IMR-90 (cell line): Measurements from ENCODE around the gene GIT2. TPM values are rescaled to one million over a fixed set of nuclear protein-coding genes. Genes with fewer than 3 reads are reported as not detected.

Source experiments
- ATAC-seq: fragments of 200-7000 bp; cut with Tn5 transposase; 2 replicates; pipeline ENCODE4 v1.9.1; 2020; ENCODE audit warnings: low read depth, mild to moderate bottlenecking, moderate library complexity
- BruUV-seq: library from RNA; stranded (reverse); fragments of 400-500 nt; replicated peaks from 2 replicates; lab custom pipeline; 2021; lab: Mats Ljungman, UMichigan
- CTCF ChIA-PET: fragments of 300-600 bp; formaldehyde crosslinking; extraction: SDS; loops from one replicate; lab custom pipeline; 2021; ENCODE audit warnings: antibody characterized with exemption; lab: Yijun Ruan, JAX
- POLR2A ChIA-PET: fragments of 300-600 bp; sonication (Branson Sonifier 250); formaldehyde crosslinking; loops from one replicate; lab custom pipeline; 2022; ENCODE audit warnings: antibody characterized with exemption; ENCODE audit not compliant: unreplicated experiment; lab: Charles Lee
- DNase-seq: peaks from one replicate; pipeline ENCODE4 v3.0.0; 2013
- H2AFZ ChIP-seq: replicated peaks from 2 replicates; pipeline ENCODE3; 2013; ENCODE audit warnings: low read length, mild to moderate bottlenecking; ENCODE audit not compliant: poor library complexity
- H2AK5ac ChIP-seq: 2 replicates; pipeline ENCODE4 v1.6.1; 2013; ENCODE audit warnings: low read depth, low read length, inconsistent platforms
- H2AK9ac ChIP-seq: replicated peaks from 2 replicates; pipeline ENCODE3; 2013; ENCODE audit warnings: mild to moderate bottlenecking, low read depth, low read length, moderate library complexity; ENCODE audit not compliant: poor library complexity
- H2BK120ac ChIP-seq: 2 replicates; pipeline ENCODE4 v1.6.1; 2013; ENCODE audit warnings: low read depth, low read length, inconsistent platforms
- H2BK15ac ChIP-seq: 3 replicates; pipeline ENCODE4 v1.6.1; 2013; ENCODE audit warnings: low read depth, low read length, inconsistent platforms
- H2BK20ac ChIP-seq: 2 replicates; pipeline ENCODE4 v1.6.1; 2013; ENCODE audit warnings: low read depth, mild to moderate bottlenecking, inconsistent platforms, low read length, moderate library complexity
- H2BK5ac ChIP-seq: 2 replicates; pipeline ENCODE4 v1.6.1; 2013; ENCODE audit warnings: mild to moderate bottlenecking, low read depth, low read length, inconsistent platforms; ENCODE audit not compliant: poor library complexity, severe bottlenecking
- H3K14ac ChIP-seq: replicated peaks from 2 replicates; pipeline ENCODE4 v1.6.1; 2013; ENCODE audit warnings: low read depth, low read length, inconsistent platforms
- H3K18ac ChIP-seq: 2 replicates; pipeline ENCODE4 v1.6.1; 2013; ENCODE audit warnings: low read depth, low read length, control low read depth
- H3K23ac ChIP-seq: 2 replicates; pipeline ENCODE4 v1.6.1; 2013; ENCODE audit warnings: low read depth, low read length, inconsistent platforms
- H3K27ac ChIP-seq: 2 replicates; pipeline ENCODE4 v1.5.1; 2013; ENCODE audit warnings: mild to moderate bottlenecking, control low read depth, low read length; ENCODE audit not compliant: insufficient read depth
- H3K27me3 ChIP-seq: 2 replicates; pipeline ENCODE4 v1.6.1; 2013; ENCODE audit warnings: low read length; ENCODE audit not compliant: control insufficient read depth, insufficient read depth
- H3K36me3 ChIP-seq: 2 replicates; pipeline ENCODE4 v1.6.1; 2013; ENCODE audit warnings: low read length, mixed read lengths; ENCODE audit not compliant: control insufficient read depth, insufficient read depth
- H3K4ac ChIP-seq: 2 replicates; pipeline ENCODE4 v1.6.1; 2013; ENCODE audit warnings: low read depth, low read length, inconsistent platforms
- H3K4me1 ChIP-seq: 2 replicates; pipeline ENCODE4 v1.6.1; 2013; ENCODE audit warnings: low read length, mixed read lengths; ENCODE audit not compliant: control insufficient read depth, insufficient read depth
- H3K4me2 ChIP-seq: 2 replicates; pipeline ENCODE4 v1.6.1; 2013; ENCODE audit warnings: low read depth, mild to moderate bottlenecking, control low read depth, low read length, moderate library complexity
- H3K4me3 ChIP-seq: 2 replicates; pipeline ENCODE4 v1.5.1; 2013; ENCODE audit warnings: low read depth, mild to moderate bottlenecking, control low read depth, low read length, moderate library complexity; ENCODE audit not compliant: insufficient read depth
- H3K56ac ChIP-seq: 2 replicates; pipeline ENCODE4 v1.6.1; 2013; ENCODE audit warnings: low read length, inconsistent platforms; ENCODE audit not compliant: insufficient read depth; ENCODE audit errors: extremely low read depth
- H3K79me1 ChIP-seq, 2 experiments: 2 replicates each; pipeline ENCODE4 v1.6.1; 2013; ENCODE audit warnings: low read length in 2 of 2, inconsistent platforms in 1 of 2, low read depth in 1 of 2
- H3K9ac ChIP-seq: 2 replicates; pipeline ENCODE4 v1.6.1; 2013; ENCODE audit warnings: low read depth, low read length, control low read depth
- H3K9me1 ChIP-seq: 2 replicates; pipeline ENCODE4 v1.6.1; 2013; ENCODE audit warnings: low read length, inconsistent platforms; ENCODE audit not compliant: insufficient read depth
- H3K9me3 ChIP-seq: 2 replicates; pipeline ENCODE4 v1.6.1; 2013; ENCODE audit warnings: low read length; ENCODE audit not compliant: control insufficient read depth, insufficient read depth
- H4K20me1 ChIP-seq: 2 replicates; pipeline ENCODE4 v1.6.1; 2013; ENCODE audit warnings: low read length, inconsistent platforms; ENCODE audit not compliant: insufficient read depth
- H4K5ac ChIP-seq: 2 replicates; pipeline ENCODE4 v1.6.1; 2013; ENCODE audit warnings: mild to moderate bottlenecking, low read depth, low read length, control low read depth
- H4K8ac ChIP-seq, 2 experiments: 2 replicates each; pipeline ENCODE4 v1.6.1; 2013; ENCODE audit warnings: low read depth in 2 of 2, low read length in 2 of 2, control low read depth in 1 of 2, inconsistent platforms in 1 of 2
- H4K91ac ChIP-seq: 2 replicates; pipeline ENCODE4 v1.6.1; 2013; ENCODE audit warnings: low read depth, low read length, inconsistent platforms; ENCODE audit not compliant: insufficient read depth
- BHLHE40 ChIP-seq: fragments of 150-350 bp; IDR thresholded peaks from 2 replicates; pipeline ENCODE4 v1.6.1; 2016; ENCODE audit warnings: mild to moderate bottlenecking, low read depth, low read length
- CEBPB ChIP-seq: IDR thresholded peaks from 2 replicates; pipeline ENCODE4 v1.6.1; 2012; ENCODE audit warnings: low read depth, low read length, improper control_type of control experiment
- CHD1 ChIP-seq: IDR thresholded peaks from 2 replicates; pipeline ENCODE4 v1.6.1; 2012; ENCODE audit warnings: low read depth, low read length, improper control_type of control experiment
- FOS ChIP-seq: fragments of 150-350 bp; IDR thresholded peaks from 2 replicates; pipeline ENCODE4 v1.6.1; 2016; ENCODE audit warnings: low read depth, low read length
- MAFK ChIP-seq: IDR thresholded peaks from 2 replicates; pipeline ENCODE4 v1.6.1; 2012; ENCODE audit warnings: low read depth, low read length, improper control_type of control experiment
- NFE2L2 ChIP-seq: fragments of 150-350 bp; IDR thresholded peaks from 2 replicates; pipeline ENCODE4 v1.6.1; 2016; ENCODE audit warnings: low read depth, mild to moderate bottlenecking, low read length
- POLR2A ChIP-seq: IDR thresholded peaks from 2 replicates; pipeline ENCODE4 v1.6.1; 2012; ENCODE audit warnings: mild to moderate bottlenecking, low read depth, low read length
- RFX5 ChIP-seq: IDR thresholded peaks from 2 replicates; pipeline ENCODE4 v1.8.0; 2012; ENCODE audit warnings: low read depth, mild to moderate bottlenecking, low read length, moderate library complexity
- WGBS, 2 experiments: methylation state at CpG; one replicate each; pipeline versions ENCODE4 v1.1.5 to v1.1.7; 2013; ENCODE audit warnings: missing lambda C conversion rate in 2 of 2; ENCODE audit not compliant: insufficient read length in 1 of 2; ENCODE audit errors: extremely low coverage in 2 of 2; 5-methylcytosine and 5-hydroxymethylcytosine counted together
- dilution Hi-C: fragments of 300-500 bp; cut with HindIII; formaldehyde crosslinking; loops from one replicate; pipeline ENCODE4 v1.14.3; 2018; ENCODE audit warnings: low sequenced_read_pairs; ENCODE audit not compliant: unreplicated experiment
- in situ Hi-C: fragments of 300-500 bp; cut with MboI; formaldehyde crosslinking; loops from 3 replicates; pipeline ENCODE4 v1.14.3; 2019; ENCODE audit warnings: low sequenced_read_pairs, inconsistent platforms, mixed read lengths
- intact Hi-C: fragments of 100-400 bp; cut with micrococcal nuclease; formaldehyde crosslinking; loops from 2 replicates; pipeline ENCODE4 v1.10.0; 2022
- polyA plus RNA-seq, 3 experiments: library from polyadenylated mRNA; depleted of rRNA; stranded (reverse); fragments of >200 nt; gene quantifications; 2 replicates each; pipeline ENCODE4 v1.2.3, GENCODE V29; 2012; ENCODE audit warnings: low replicate concordance in 1 of 3
- total RNA-seq: library from RNA; depleted of rRNA; stranded (reverse); fragments of >200 nt; gene quantifications from 2 replicates; pipeline ENCODE4 v1.2.3, GENCODE V29; 2012
- TF ChIP-seq, protein P1 (sequence below): conservative IDR thresholded peaks from 2 replicates; pipeline ENCODE4 v1.5.1; 2012; ENCODE audit warnings: mild to moderate bottlenecking, low read depth, low read length, improper control_type of control experiment
- TF ChIP-seq, protein P2 (sequence below): fragments of 150-350 bp; IDR thresholded peaks from 2 replicates; pipeline ENCODE4 v1.6.1; 2016; ENCODE audit warnings: low read depth, mild to moderate bottlenecking, low read length, moderate library complexity, borderline replicate concordance
- TF ChIP-seq, protein P3 (sequence below): fragments of 150-350 bp; IDR thresholded peaks from 2 replicates; pipeline ENCODE4 v1.6.1; 2017; ENCODE audit warnings: mild to moderate bottlenecking, antibody characterized with exemption, low read length, low read depth

The GIT2 gene
- total and polyA plus RNA-seq, 2 of the 4 experiments (the other 2 are of a cell fraction) = 48.0 to 71.9 TPM

DNA sequence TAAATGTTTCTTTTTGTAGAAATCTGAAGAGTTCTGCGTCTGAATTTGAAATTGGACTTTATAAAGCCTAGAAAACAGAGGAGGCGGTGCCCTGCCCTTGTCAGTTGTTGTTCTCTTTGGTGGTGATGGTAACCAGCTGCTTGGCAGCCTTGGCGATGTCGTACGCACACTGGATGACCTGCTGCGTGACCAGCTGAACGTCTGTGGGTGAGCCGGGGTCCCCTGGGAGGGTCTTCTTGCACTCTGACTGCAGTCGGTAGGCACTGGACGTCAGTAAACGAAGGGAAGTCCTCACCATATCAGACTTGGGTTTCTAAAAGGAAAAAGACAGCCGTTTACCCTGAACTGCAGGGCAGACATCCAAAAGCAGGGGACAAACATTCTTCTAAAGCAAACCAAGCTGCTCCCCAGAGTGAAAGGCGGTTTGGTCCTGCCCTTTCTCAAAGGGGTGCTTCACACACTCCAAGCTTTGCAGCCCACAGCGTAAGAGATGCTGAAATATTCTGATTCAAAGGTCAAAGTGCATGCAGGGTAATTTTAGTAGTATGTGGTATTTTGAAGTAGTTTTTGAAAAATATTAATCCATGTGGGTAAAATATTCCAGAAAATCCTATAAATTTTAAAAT lies 63.2 kb downstream of the GIT2 start:
- no peak overlapping the region for H3K27ac ChIP-seq
- H3K4me1 ChIP-seq = no peaks in the 10 kb centered on the region; the same call in 1 of the 2 replicates
- in situ Hi-C loops = no loop called here
- dilution Hi-C loops = no loop called here
- H2BK20ac ChIP-seq = no peak overlapping the region
- no peaks in the 10 kb centered on the region for H4K20me1 ChIP-seq
- no peak overlapping the region for H2AFZ ChIP-seq
- no peak overlapping the region for H3K4me3 ChIP-seq
- no peak overlapping the region for H4K5ac ChIP-seq
- no peaks in the 10 kb centered on the region for H3K9me1 ChIP-seq
- H3K23ac ChIP-seq = no peak overlapping the region
- TF ChIP-seq FOS (no peak), RFX5 (no peak), CEBPB (no peak), NFE2L2 (no peak), POLR2A (no peak), MAFK (no peak), BHLHE40 (no peak), CHD1 (no peak)
- TF ChIP-seq, protein P1, sequence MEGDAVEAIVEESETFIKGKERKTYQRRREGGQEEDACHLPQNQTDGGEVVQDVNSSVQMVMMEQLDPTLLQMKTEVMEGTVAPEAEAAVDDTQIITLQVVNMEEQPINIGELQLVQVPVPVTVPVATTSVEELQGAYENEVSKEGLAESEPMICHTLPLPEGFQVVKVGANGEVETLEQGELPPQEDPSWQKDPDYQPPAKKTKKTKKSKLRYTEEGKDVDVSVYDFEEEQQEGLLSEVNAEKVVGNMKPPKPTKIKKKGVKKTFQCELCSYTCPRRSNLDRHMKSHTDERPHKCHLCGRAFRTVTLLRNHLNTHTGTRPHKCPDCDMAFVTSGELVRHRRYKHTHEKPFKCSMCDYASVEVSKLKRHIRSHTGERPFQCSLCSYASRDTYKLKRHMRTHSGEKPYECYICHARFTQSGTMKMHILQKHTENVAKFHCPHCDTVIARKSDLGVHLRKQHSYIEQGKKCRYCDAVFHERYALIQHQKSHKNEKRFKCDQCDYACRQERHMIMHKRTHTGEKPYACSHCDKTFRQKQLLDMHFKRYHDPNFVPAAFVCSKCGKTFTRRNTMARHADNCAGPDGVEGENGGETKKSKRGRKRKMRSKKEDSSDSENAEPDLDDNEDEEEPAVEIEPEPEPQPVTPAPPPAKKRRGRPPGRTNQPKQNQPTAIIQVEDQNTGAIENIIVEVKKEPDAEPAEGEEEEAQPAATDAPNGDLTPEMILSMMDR = no peak
- TF ChIP-seq, protein P2, sequence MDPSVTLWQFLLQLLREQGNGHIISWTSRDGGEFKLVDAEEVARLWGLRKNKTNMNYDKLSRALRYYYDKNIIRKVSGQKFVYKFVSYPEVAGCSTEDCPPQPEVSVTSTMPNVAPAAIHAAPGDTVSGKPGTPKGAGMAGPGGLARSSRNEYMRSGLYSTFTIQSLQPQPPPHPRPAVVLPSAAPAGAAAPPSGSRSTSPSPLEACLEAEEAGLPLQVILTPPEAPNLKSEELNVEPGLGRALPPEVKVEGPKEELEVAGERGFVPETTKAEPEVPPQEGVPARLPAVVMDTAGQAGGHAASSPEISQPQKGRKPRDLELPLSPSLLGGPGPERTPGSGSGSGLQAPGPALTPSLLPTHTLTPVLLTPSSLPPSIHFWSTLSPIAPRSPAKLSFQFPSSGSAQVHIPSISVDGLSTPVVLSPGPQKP = no peak
- TF ChIP-seq, protein P3, sequence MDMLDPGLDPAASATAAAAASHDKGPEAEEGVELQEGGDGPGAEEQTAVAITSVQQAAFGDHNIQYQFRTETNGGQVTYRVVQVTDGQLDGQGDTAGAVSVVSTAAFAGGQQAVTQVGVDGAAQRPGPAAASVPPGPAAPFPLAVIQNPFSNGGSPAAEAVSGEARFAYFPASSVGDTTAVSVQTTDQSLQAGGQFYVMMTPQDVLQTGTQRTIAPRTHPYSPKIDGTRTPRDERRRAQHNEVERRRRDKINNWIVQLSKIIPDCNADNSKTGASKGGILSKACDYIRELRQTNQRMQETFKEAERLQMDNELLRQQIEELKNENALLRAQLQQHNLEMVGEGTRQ = no peak
- H3K27me3 ChIP-seq = no peaks in the 10 kb centered on the region
- H3K36me3 ChIP-seq = peaks cover 46% of the 10 kb centered on the region
- intact Hi-C loops = loop anchor here (5.0 kb wide), 1 partner anchor 64 kb away; the partner anchor contains the start of genes ANKRD13A and GIT2
- H2BK5ac ChIP-seq = no peak overlapping the region
- H2AK9ac ChIP-seq = no peak overlapping the region
- CTCF ChIA-PET = no interaction called here
- H2BK15ac ChIP-seq = no peak overlapping the region
- H2AK5ac ChIP-seq = no peak overlapping the region
- no peak overlapping the region for H3K9ac ChIP-seq
- H4K91ac ChIP-seq = no peak overlapping the region
- no peak overlapping the region for H4K8ac ChIP-seq
- no TSS peak for BruUV-seq
- H3K4ac ChIP-seq = no peak overlapping the region
- no peak overlapping the region for H3K14ac ChIP-seq
- no peak overlapping the region for H2BK120ac ChIP-seq
- no peak overlapping the region for H3K18ac ChIP-seq
- ATAC-seq = no peak
- POLR2A ChIA-PET = no interaction called here
- no peak overlapping the region for H3K4me2 ChIP-seq
- no peaks in the 10 kb centered on the region for H3K9me3 ChIP-seq
- H3K79me1 ChIP-seq = no peaks in the 10 kb centered on the region
- no peak for DNase-seq
- 36% methylated on average over 4 of the region's 14 CpGs; no CpG with 5 or more reads in 1 of the 2 experiments for WGBS, 2 experiments
- H3K56ac ChIP-seq = no peak overlapping the region
